KBM-7 (cell line): Measurements from ENCODE around the gene SLC2A1.
"Not testable (repeated sequence)": the region's sequence is repeated elsewhere in the genome, so short reads cannot be mapped to it uniquely, and the experiment has no call there.

ENCODE experiments used
- DNase-seq: peaks from one replicate; pipeline ENCODE4 v3.0.0-alpha.2; 2015
- in situ Hi-C: fragments of 300-500 bp; cut with MboI; formaldehyde crosslinking; loops from 2 replicates; pipeline ENCODE4 v1.14.3; 2020; ENCODE audit warnings: low sequenced_read_pairs, low pct_unique_long_range_greater_than_20kb, mixed read lengths

The SLC2A1 gene

DNA sequence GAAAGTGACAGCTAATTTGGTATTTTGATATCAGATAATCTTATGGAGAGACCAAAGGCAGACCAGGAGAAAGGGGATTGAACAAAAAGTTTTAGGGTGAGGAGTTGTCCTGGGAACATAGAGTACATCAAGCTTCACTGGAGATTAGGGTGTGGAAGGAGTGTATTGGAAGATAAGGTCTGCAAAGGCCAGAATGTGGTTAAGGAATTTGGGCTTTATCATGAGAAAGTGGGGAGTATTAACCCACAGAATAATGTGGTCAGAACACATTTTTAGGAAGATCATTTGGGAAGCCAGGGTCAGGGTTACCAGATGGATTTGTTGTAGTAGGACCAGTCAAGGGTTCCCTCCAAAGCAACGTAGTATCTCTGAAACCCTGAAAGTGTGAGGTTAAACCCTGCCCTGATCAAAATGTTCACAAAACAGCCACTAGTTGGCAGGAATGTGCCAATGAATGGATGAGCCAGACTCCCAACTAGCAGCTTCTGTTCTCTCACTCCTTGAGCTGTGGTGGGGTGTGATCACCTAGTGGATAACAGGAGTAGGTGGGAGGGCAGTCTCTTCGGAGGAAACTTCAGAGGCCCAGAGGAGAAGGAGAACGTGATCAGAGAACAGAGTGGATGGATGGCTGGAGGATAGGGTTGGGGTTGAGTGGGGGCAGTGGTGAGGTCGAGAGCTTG lies 35.8 kb downstream of the SLC2A1 start:
- DNase-seq, result peak; percentile 79
- in situ Hi-C loops, result no loop called here

DNA sequence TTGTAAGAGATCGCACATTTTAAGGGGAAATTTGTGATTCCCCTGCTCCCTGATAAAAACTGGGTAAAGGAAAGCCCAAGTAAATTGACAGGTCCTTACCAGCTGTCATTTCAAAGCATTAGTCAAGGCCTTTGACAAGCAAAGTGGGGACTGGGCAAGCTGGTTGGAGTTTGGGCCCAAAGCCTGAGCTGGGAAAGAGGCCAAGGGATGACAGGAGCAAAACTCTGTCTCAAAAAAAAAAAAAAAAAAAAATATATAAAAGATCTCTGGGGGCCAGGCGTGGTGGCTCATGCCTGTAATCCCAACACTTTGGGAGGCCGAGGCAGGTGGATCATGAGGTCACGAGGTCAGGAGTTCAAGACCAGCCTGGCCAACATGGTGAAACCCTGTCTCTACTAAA lies 36.9 kb downstream of the SLC2A1 start:
- in situ Hi-C loops, result no loop called here
- no peak for DNase-seq

DNA sequence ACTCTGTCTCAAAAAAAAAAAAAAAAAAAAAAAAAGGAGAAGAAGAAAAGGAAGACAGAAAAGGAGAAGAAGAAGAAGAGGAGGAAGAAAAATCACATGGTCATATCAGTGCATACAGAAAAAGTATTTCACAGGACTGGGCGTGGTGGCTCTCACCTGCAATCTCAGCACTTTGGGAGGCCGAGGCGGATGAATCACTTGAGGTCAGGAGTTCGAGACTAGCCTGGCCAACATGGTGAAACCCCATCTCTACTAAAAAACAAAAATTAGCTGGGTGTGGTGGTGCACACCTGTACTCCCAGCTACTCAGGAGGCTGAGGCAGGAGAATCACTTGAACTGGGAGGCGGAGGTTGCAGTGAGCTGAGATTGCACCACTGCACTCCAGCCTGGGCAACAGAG lies 39.0 kb downstream of the SLC2A1 start:
- in situ Hi-C loops, DNase-seq: not testable (repeated sequence)

DNA sequence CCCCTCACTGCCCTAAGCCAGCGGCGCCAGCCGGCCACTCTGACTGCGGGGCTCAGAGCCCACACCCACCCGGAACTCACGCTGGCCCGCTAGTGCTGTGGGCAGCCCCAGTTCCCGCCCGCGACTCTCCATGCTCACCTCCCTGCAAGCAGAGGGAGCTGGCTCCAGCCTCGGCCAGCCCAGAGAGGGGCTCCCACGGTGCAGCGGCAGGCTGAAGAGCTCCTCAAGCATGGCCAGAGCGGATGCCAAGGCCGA lies 41.5 kb downstream of the SLC2A1 start:
- in situ Hi-C loops, result no loop called here
- no peak for DNase-seq

DNA sequence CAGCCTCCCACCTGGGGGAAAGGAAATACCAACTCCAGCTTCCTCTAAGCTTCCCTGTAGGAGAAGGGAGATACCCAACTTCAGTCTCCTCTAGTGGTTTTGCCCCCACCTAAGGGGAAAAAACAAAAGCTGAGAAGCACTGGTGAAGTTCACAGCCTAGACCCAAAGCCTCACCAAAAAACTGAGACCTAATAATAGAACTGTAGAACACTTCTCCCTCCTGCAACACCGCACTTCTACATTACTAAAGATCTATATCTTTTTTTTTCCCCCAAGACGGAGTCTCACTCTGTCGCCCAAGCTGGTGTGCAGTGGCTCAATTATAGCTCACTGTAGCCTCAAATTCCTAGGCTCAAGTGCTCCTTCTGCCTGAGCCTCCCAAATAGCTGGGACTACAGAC lies 43.2 kb downstream of the SLC2A1 start:
- in situ Hi-C loops, result no loop called here
- no peak for DNase-seq

DNA sequence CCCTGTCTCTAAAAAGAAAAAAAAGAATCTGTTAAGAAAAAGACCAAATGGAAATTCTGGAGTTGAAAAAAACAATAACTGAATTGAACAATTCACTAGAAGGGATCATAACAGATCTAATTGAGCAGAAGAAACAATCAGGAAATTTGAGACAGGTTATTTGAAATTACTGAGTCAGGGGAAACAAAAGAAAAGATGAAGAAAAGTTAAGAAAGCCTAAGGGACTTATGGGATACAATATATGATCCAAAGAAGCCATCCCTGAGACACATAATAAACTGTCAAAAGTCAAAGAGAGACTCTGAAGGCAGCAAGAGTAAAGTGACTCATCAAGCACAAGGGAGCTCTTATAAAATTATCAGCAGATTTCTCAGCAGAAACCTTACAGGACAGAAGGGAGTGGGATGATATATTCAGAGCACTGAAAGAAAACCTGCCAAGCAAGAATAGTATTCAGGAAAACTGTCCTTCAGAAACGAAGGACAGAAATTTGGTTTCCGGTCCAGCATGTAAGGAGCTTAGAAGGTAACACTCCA lies 44.5 kb downstream of the SLC2A1 start:
- in situ Hi-C loops, result no loop called here
- no peak for DNase-seq

DNA sequence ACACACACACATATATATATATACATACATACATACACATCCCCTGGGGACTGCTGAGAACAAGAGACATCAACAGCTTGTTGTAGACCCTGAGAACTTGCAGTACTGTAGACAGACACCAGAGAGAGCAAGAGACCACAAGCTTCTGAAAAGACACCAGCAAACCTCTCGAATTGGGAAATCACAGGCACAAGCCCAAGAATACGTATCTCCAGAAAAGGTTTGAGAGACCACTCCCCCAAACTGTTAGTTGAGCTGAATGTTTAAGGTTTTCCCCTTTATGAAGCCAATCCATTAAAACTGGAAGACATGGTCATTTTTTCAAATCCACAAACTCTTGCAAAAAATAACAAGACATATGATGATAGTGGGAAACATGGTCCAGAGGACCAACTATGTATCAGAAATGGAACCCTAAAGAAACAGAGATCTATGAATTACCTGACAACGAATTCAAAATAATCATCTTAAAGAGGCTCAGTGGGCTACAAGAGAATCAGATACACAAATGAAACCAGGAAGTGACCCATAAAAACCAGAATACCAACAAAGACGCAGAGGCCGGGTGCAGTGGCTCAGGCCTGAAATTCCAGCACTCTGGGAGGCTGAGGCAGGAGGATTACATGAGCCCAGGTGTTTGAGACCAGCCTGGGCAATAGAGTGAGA lies 45.1 kb downstream of the SLC2A1 start:
- peak; percentile 90 for DNase-seq
- in situ Hi-C loops, result no loop called here

DNA sequence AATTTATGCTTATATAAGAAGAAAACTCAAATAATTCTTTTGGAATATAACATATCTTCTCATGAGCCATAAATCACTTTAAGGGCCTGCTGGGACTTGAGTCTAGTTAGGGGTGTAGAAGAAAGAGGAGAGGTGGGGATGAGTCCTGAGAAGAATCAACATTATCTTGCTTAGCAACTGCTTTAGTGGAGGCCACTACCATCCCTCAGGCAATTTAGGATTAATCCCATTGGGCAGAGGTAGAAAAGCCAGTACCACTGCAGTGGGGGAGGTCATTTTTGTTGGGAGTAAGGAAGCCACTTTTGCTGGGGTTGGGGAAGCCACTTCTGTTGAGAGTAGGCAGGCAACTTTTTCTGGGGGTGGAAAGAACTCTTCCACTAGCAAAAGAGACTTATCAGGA lies 47.7 kb downstream of the SLC2A1 start:
- in situ Hi-C loops, result no loop called here
- DNase-seq, result no peak

DNA sequence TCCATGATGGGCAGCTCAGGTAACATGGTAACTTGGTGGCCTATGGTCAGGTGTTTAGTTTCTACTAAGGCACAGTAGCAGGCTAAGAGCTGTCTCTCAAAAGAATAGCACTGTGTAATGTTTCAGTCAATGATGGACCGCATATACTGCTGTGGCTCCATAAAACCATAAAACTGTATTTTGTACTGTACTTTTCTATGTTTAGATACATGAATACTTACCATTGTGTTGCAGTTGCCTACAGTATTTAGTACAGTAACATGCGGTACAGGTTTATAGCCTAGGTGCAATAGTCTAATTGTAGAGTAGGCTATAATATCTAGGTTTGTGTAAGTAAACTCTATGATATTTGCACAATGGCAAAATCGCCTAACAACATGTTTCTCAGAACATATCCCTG lies 50.6 kb downstream of the SLC2A1 start:
- in situ Hi-C loops, result no loop called here

DNA sequence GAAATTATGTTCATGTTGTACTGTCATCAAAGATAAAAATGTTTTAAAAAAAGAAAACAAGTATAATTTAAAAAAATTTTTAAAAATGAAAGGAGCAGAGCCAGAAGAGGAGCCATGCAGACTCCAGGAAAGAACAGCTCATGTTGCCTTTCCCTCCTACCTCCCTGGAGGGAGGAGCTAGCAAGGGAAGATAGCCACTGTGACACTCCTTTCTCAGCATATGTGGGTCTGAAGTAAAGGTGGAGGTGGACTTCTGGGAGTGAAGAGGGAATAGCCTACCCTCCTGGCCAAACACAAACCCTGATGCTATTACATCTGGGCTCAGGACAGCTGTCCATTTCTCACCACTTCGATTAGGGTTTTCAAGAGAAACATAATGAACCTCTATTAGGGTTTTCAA lies 54.2 kb downstream of the SLC2A1 start:
- no peak for DNase-seq
- in situ Hi-C loops, result no loop called here

More for the DNA sequence above, 50.6 kb downstream of the SLC2A1 start:
- no peak for DNase-seq

DNA sequence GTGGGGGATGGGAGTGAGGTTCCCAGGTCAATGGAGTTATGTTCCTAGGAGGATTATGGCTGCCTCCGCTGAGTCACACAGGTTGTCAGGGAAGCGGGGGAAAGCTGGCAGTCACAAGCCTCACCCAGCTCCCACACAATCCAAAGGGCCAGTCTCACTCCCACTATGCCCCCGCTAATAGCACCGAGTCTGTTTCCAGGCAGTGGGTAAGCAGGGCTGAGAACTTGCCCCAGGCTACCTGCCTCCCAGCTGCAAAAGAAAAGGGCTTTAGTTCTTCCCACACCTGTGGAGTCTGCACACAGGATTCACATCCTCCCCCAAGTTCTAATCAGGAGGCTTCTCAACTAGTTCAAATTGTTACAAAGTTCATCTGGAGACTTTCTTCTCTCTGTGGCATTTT lies 58.7 kb downstream of the SLC2A1 start:
- DNase-seq, in situ Hi-C loops: not testable (repeated sequence)

DNA sequence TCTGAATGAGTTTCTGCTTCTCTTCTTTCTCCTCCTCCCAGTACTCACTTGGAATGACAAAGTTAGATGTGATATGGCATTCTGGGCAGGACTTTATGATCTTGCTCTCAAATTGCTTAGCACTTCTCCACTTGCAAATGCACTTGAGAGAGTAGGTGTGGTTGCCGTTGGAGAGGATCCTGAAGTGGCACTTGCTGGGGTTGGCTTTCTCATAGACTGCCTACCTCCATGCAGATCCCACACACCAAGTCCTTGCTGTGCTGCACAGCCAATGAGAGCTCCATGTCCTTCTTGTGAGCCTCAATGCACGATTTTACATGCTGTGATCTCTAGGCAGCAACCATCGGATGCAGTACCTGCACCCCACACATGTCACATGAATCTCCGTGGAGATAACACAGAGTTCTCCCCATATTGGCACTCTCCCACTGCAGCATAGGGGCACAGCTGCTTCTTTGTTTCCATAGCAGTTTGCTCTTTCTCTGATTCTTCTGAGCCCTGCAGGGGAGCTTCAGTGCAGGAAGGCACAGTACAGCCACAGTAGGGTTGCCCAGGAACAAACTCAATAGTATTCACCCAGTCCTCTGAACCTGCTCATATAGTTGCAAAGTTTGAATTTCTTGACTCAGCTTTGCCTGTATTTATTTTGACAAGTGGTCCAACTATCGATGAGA lies 67.1 kb downstream of the SLC2A1 start:
- no peak for DNase-seq
- in situ Hi-C loops, result no loop called here

DNA sequence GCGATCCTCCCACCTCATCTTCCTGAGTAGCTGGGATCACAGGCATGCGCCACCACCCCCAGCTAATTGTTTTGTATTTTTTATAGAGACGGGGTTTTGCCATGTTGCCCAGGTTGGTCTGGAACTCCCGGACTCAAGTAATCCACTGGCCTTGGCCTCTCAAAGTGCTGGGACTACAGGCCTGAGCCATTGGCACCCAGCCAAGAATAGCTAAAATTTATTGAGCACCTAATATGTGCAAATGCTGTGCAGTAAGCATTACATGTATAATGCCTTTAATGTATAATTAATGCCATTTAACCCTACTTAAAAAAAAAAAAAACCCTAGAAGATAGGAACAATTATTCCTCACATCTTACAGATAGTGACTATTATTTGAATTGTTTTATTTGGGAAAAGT lies 69.4 kb downstream of the SLC2A1 start:
- in situ Hi-C loops, result no loop called here
- no peak for DNase-seq

DNA sequence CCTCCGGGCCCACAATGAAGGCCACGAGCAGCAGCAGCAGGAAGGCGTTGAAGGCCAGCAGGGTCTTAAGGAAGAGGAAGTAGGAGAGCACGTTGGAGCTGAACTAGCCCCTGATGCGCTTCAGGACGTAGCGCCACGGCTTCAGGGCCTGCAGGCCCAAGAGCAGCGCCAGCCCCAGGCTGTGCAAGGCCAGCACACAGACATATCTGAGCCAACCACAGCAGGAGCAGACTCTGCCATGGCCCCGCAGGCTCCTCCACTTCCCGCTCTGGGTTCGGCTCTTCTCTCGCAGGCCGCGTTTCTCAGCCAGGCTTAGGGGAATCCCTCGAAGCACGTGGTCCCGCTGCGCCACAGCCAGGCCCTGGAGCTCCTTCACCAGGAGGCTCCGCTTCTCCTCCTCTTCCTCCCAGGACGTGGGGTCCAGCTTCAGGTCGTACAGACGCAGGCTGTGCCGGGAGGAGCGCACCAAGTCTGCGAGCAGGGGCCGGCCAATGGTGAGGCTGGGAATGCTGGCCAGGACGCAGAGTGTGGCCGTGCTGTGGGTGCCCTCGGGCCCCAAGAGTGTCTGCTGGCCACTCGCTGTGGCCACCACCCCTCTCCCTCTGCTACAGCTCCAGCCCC lies 70.5 kb downstream of the SLC2A1 start:
- in situ Hi-C loops, result no loop called here
- DNase-seq, result peak; percentile 12

DNA sequence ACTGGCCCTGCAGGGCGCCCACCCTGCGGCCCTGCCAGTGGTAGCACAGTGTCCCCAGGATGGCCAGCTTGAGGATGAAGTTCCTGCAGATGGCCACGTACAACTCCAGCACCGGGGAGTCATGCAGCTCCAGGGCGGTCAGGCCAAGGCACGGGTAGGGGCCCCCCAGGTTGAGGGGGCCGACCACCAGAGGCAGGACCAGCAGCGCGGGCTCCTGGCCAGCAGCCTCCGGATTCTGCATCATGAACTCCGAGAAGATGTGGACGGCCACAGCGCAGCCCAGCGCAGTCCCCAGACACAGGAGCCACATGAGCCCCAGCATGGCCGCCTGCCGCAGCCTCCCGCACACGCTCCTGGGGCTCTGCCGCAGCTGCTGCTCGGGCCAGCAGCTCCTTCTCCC lies 71.3 kb downstream of the SLC2A1 start:
- in situ Hi-C loops, result no loop called here

DNA sequence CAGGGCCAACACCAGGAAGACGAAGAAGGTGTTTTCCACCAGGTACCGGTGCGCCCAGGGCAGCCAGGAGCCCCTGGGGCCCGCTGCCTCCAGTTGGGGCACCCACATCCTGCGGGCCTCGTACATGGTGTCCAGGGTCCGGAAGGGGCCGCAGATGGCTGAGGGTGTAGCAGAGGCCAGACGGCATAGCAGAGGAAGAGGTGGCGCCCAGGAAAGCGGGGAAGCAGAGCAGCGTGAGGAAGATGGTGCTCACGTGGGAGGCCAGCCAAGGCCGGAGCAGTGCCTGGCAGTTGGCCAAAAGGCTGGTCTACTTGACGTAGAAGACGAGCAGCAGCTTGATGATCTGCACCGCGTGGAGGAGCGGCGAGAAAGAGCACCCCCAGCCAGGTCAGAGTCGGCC lies 71.9 kb downstream of the SLC2A1 start:
- in situ Hi-C loops, result no loop called here
- DNase-seq, result no peak

More for the DNA sequence above, 71.3 kb downstream of the SLC2A1 start:
- DNase-seq, result no peak

DNA sequence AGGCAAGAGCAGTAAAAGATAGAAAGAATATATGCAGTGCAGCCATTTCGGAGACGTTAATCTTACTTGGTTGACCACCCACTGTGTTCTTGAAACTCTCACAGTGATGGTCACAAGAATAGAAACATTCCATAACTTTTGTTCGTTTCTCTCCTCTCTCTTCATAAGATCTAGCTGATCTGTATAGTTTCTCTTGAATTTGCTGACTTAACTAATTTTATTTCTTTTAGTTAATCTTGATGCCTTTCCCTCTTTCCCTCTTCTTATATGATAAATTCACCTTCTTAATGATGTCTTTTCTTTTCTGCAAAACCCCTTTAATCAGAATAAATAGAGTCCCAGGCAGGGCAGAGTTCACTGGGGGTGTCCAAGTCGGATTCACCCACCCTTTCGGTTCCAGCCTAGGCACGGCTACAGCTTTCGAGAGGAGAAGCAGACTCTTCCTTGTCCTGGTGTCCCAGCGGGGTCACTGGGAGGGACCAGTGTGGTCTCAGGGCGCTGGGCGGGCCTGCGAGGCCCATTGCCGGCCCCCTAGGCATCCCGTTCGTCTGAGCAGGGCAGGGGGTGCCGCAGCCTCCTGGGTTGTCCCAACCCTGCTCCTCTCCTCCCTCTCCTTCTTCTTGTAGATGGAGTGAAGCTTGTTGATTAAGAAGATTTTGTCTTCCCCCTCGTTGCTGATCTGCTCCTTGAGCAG lies 72.5 kb downstream of the SLC2A1 start:
- in situ Hi-C loops, result no loop called here
- no peak for DNase-seq

DNA sequence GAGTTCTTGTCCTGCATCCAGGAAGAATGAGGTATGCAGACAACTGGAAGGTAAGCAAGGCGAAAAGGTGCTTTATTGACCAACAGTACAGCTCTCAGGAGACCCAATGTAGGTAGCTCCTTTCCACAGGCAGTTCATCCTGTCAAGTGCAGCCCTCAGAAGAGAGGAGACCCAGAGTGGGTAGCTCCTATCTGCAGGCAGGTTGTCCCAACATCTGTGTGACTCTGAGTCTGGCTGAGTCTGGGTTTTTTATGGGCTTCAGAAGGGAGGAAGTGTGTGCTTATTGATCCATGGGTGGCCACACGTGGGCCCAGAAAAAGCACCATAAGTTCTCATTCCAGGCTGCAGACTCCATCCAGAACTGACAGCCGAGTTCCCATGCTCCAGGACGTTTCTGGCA lies 78.3 kb downstream of the SLC2A1 start:
- DNase-seq, result no peak
- in situ Hi-C loops, result no loop called here

DNA sequence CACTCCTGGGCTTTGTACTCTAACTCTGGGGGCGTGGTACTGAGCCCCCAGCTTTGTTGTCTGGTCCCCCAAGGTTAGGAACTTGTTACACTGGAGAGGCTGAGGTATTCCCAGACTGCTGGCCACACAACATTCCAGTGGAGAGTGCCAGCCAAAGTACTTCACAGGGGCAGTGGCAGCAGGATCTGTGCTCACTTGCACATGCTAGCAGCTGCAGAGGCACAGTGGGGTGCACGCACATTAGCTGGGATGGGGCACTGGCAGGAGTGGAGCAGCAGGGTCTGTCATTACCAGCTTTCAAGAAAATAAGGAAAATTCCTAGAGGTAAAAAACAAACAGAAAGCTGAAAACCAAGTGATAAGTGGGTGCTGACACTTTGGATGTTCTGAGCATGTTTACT lies 81.3 kb downstream of the SLC2A1 start:
- DNase-seq, result no peak
- in situ Hi-C loops, result no loop called here

DNA sequence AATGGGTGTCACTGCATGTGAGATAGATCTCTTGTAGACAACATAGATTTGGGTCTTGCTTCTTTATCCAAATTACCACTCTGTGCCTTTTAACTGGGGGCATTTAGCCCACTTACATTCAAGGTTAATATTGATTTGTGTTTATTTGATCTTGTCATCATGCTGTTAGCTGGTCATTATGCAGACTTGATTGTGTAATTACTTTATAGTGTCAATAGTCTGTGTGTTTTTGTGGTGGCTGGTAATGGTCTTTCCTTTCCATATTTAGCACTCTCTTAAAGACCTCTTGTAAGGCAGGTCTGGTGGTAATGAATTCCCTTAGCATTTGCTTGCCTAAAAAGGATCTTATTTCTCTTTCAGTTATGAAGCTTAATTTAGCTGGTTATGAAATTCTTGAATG lies 82.7 kb downstream of the SLC2A1 start:
- DNase-seq, result no peak
- in situ Hi-C loops, result no loop called here
